Stomach (tissue), 4 donors: ENCODE data around the gene IL17RE.

ENCODE experiments used
- POLR2AphosphoS5 ChIP-seq, 3 donors: sonication (generic); formaldehyde crosslinking; IDR thresholded peaks; one replicate each; pipeline ENCODE4 v1.6.1; 2016; ENCODE audit warnings: antibody characterized with exemption in 3 of 3
- TF ChIP-seq, protein P1 (sequence below), 7 experiments: fragments of 450-650 bp in 4 of 7; fragments of 200-600 bp in 3 of 7; sonication (generic) in 3 of 7; IDR thresholded peaks; one replicate each; pipeline ENCODE4 v1.5.1; 2016 to 2019; ENCODE audit warnings: antibody characterized with exemption in 7 of 7, control low read depth in 2 of 7, mild to moderate bottlenecking in 1 of 7

DNA sequence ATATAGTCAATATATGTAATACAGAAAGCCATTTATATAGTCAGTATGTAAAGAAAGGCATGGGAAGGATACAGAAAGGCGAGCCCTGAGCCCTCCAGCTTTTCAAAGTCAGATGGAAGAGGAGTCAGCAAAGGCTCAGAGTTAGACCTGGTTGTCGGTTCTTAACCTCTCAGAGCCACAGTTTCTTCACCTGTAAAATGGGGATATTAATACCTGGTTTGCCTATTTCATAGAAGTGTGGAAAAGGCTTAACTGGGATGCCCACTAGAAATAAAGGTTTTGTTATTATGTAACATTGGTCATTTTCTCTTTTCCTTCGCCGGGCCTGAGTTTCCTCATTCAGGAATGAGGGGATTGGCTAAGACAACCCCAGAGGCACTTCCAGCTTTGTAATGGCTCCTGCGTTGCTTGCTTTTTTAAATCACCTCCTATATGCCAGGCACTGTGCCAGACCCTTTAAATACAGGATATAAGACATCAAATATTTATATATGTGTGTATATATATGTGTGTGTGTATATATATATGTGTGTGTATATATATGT is 33.4 kb downstream of the IL17RE start:
- TF ChIP-seq, protein P1, sequence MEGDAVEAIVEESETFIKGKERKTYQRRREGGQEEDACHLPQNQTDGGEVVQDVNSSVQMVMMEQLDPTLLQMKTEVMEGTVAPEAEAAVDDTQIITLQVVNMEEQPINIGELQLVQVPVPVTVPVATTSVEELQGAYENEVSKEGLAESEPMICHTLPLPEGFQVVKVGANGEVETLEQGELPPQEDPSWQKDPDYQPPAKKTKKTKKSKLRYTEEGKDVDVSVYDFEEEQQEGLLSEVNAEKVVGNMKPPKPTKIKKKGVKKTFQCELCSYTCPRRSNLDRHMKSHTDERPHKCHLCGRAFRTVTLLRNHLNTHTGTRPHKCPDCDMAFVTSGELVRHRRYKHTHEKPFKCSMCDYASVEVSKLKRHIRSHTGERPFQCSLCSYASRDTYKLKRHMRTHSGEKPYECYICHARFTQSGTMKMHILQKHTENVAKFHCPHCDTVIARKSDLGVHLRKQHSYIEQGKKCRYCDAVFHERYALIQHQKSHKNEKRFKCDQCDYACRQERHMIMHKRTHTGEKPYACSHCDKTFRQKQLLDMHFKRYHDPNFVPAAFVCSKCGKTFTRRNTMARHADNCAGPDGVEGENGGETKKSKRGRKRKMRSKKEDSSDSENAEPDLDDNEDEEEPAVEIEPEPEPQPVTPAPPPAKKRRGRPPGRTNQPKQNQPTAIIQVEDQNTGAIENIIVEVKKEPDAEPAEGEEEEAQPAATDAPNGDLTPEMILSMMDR (IDR thresholded peaks at IDR 0.05): no peak
- TF ChIP-seq POLR2AphosphoS5 (IDR thresholded peaks at IDR 0.05): no peak
